ENCODE measurements around the gene WDFY2.

WDFY2 gene

DNA sequence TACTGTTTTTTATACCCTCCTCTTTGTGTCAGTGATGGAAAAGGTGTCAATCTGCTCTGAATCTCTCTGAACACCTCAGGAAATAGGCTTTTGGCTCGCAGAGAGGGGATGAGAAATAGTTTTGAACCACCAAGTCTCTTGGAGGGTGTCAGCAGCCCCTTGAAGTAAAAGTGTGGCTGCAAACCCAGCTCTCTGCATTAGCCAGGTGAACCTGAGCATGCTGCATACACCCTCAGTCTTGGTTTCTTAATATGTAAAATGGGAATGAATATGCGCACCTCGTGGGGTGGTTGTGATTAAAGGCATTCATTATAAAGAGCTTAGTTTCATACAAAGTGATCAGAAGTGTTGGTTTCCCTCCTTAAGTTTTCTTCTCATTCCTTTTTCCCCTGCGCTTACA is 221.1 kb downstream of the WDFY2 start:
- peak overlapping the region; percentile 97 for H3K4me3 Mint-ChIP-seq
- H3K9me3 Mint-ChIP-seq (ENCODE audit: low read depth), result no peaks in the 10 kb centered on the region
- H3K27me3 Mint-ChIP-seq, result no peaks in the 10 kb centered on the region
- H3K4me1 Mint-ChIP-seq (ENCODE audit: low read depth), result peaks cover 55% of the 10 kb centered on the region
- H3K36me3 Mint-ChIP-seq, result peaks cover 7% of the 10 kb centered on the region
- peak overlapping the region; percentile 99 for H3K27ac Mint-ChIP-seq

DNA sequence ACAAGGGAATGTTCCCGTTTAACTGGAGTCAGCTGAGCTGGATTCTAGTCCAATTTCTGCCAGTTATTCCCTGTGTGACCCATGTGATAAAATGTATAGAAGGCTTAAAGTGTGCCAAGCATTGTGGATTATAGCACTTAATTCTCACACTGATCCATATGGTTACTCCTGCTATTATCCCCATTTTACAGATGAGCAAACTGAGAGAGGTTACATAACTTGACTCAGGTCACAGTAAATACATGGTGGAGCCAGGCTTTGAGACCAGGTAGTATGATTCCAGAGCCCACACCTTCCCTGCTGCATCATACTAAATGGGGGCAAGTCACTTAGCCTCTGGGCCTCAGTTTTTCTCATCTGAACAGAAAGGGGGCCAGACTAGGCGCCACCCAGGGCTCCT is 221.7 kb downstream of the WDFY2 start:
- Mint-ChIP-seq H3K27ac (peak overlapping the region; percentile 99), H3K27me3 (no peaks in the 10 kb centered on the region), H3K9me3 (ENCODE audit: low read depth) (no peaks in the 10 kb centered on the region), H3K4me1 (ENCODE audit: low read depth) (peaks cover 53% of the 10 kb centered on the region), H3K4me3 (peak overlapping the region; percentile 97), H3K36me3 (peaks cover 7% of the 10 kb centered on the region)

DNA sequence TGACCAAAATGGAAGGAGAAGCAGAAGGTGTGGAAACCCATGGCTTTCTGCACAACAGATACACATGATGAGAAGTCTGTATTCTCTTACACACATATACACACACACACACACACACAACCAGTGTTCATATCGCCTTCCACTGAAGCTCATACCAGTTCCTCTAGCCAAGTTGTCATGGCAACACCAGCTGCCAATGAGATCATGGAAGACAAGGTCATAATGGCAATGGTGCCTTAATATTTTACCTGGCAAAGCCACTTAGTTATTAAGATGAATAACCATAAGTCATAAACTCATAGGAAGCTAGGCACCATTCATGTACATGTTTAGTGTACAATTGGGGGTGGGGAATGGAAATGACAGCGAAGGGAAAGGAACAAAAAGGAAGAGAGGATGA is 222.3 kb downstream of the WDFY2 start:
- H3K36me3 Mint-ChIP-seq, result peaks cover 7% of the 10 kb centered on the region
- H3K4me3 Mint-ChIP-seq, result peak overlapping the region; percentile 30
- no peaks in the 10 kb centered on the region for H3K9me3 Mint-ChIP-seq (ENCODE audit: low read depth)
- H3K27ac Mint-ChIP-seq, result peak overlapping the region; percentile 99
- H3K4me1 Mint-ChIP-seq (ENCODE audit: low read depth), result peaks cover 53% of the 10 kb centered on the region
- H3K27me3 Mint-ChIP-seq, result no peaks in the 10 kb centered on the region

DNA sequence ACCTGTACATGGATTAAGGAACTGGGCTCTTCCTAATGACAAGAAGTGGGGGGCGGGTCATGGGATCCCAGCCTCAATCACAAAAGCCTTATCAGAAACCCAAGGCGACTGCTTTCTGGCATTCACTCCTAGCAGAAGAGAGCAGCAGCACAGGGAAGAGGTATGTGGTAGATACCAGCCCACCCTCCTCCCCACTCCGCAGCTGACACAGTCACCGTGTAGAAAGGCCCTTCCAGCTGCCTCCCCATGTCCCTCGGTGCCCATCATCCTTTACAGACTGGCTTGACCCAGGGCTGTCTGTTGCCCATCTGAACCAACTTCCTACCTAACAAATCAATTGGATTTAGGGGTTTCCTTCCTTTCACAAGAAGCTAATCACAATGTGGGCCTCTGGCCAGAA is 222.8 kb downstream of the WDFY2 start:
- Mint-ChIP-seq H3K9me3 (ENCODE audit: low read depth) (no peaks in the 10 kb centered on the region), H3K36me3 (peaks cover 7% of the 10 kb centered on the region), H3K27me3 (no peaks in the 10 kb centered on the region), H3K4me1 (ENCODE audit: low read depth) (peaks cover 54% of the 10 kb centered on the region), H3K4me3 (no peak overlapping the region), H3K27ac (peak overlapping the region; percentile 99)

DNA sequence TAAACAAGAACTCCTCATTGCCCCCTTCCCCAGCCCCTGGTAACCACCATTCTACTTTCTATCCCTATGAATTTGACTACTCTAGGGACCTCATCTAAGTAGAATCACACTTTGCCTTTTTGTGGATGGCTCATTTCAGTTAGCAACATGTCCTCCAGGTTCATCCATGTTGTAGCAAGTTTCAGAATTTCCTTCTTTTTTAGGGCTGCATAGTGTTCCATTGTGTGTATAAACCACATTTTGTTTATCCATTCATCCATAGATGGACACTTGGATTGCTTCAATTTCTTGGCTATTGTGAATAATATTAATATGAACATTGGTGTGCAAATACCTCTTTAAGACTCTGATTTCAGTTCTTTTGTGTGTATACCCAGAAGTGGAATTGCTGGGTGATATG is 224.5 kb downstream of the WDFY2 start:
- H3K9me3 Mint-ChIP-seq (ENCODE audit: low read depth), result no peaks in the 10 kb centered on the region
- peaks cover 7% of the 10 kb centered on the region for H3K36me3 Mint-ChIP-seq
- H3K27ac Mint-ChIP-seq, result peak overlapping the region; percentile 66
- H3K4me1 Mint-ChIP-seq (ENCODE audit: low read depth), result peaks cover 51% of the 10 kb centered on the region
- no peak overlapping the region for H3K4me3 Mint-ChIP-seq
- no peaks in the 10 kb centered on the region for H3K27me3 Mint-ChIP-seq

DNA sequence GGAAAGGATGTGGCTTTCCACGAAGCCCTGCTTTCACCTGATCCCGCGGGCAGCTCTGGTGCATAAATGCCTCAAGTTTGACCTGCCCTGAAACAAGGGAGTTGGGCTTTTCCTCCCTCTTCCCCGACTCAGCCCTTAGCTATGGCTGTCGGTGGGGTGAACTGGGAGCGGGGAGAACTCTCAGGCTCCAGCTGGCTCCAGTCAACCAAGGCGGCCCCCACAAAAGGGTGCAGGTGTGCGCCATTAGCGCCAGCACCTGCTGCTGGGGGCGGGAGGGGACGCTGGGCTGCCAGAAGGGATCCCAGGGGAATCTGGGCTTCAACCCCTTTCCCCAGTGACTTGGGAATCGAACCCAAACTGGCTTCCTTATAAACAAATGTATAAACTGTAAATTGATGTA is 226.8 kb downstream of the WDFY2 start:
- Mint-ChIP-seq H3K9me3 (ENCODE audit: low read depth) (no peaks in the 10 kb centered on the region), H3K27ac (peak overlapping the region; percentile 79), H3K4me1 (ENCODE audit: low read depth) (peaks cover 55% of the 10 kb centered on the region), H3K4me3 (no peak overlapping the region), H3K27me3 (no peaks in the 10 kb centered on the region), H3K36me3 (peaks cover 7% of the 10 kb centered on the region)

DNA sequence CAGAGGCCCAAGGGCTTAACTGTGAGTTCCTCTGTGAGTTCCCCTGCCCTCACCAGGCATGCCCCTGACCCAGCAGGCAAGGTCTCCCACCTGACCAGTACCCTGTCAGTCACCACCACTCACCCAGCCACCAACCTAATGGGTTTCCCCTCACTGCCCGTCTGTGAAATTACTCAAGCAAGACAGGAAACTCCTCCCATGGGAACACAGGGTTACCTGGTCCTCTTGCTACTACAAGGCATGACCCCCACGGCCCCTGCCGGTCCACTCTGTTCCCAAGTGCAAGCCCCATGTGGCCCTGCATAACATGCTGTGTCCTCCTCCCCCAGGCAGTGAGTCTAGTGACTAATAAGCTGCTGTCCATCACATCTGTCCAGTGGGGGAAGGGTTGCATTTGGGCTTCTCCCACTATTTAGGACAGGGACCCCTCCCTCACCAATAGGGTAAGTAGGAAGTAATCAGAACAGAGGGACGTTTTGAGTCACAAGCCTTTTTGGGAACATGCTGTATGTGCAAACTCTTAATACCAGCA is 227.7 kb downstream of the WDFY2 start:
- H3K27me3 Mint-ChIP-seq, result no peaks in the 10 kb centered on the region
- no peak overlapping the region for H3K4me3 Mint-ChIP-seq
- peaks cover 56% of the 10 kb centered on the region for H3K4me1 Mint-ChIP-seq (ENCODE audit: low read depth)
- H3K36me3 Mint-ChIP-seq, result peaks cover 7% of the 10 kb centered on the region
- peak overlapping the region; percentile 79 for H3K27ac Mint-ChIP-seq
- no peaks in the 10 kb centered on the region for H3K9me3 Mint-ChIP-seq (ENCODE audit: low read depth)

DNA sequence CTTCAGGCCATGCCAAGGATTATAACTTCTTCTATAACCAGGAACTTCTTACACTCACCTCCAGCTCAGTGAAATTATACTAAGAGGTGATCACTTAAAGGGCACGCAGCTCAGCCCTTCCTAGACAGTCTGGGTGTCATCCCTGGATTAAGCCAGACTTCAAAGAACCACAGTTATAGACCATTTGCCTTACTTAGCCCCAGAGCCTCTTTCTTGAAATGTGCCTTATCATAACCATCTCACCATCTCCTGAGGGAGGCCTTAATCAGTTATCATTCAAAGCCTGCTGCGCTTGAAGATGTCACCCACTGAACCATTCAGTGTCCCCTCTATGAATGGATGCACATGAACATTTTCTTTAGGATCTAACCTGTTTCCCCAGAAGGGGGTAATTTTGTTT is 229.8 kb downstream of the WDFY2 start:
- Mint-ChIP-seq H3K27me3 (no peaks in the 10 kb centered on the region), H3K4me1 (ENCODE audit: low read depth) (peaks cover 72% of the 10 kb centered on the region), H3K36me3 (peaks cover 3% of the 10 kb centered on the region), H3K27ac (peak overlapping the region; percentile 100), H3K9me3 (ENCODE audit: low read depth) (no peaks in the 10 kb centered on the region), H3K4me3 (no peak overlapping the region)

DNA sequence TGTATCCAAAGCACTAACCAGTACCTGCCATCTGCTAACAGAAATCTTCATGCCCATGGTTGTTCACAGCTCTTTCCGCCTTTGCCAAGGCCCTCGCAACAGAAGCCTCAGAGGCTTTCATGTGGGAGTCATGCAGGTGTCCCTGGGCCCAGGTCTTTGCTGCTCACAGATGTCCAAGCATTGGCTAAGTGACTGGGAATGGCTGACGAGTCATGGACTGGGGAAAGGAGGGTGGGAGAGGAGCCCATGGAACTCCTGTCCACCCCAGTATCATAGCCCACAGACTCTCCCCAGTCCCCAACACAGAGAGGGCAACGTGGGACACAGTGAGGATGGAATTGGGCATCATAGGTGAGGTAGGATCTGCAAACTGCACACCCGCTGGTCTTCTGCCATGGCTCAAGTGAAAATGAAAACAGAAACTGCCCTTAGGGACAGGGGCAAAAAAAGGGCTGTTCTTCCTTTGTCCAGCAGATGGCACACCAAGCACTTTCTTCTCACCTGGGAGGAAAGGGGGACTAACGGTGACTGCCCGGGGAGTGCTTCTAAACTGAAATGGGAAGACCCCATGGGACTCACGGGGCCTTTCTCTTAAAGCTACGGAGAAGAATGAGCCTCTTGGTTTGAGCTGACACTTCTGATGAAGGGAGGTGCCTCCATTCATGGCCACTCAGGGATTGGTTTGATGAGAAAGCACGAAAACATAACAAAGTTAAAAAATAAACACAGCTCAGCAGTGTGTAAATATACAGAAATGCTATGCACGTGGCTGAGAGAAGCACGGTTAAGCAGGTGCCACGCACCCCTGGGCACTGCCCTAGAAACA is 230.8 kb downstream of the WDFY2 start:
- no peaks in the 10 kb centered on the region for H3K27me3 Mint-ChIP-seq
- no peaks in the 10 kb centered on the region for H3K9me3 Mint-ChIP-seq (ENCODE audit: low read depth)
- H3K4me3 Mint-ChIP-seq, result peak overlapping the region; percentile 71
- H3K4me1 Mint-ChIP-seq (ENCODE audit: low read depth), result peaks cover 81% of the 10 kb centered on the region
- no peaks in the 10 kb centered on the region for H3K36me3 Mint-ChIP-seq
- H3K27ac Mint-ChIP-seq, result peak overlapping the region; percentile 100

DNA sequence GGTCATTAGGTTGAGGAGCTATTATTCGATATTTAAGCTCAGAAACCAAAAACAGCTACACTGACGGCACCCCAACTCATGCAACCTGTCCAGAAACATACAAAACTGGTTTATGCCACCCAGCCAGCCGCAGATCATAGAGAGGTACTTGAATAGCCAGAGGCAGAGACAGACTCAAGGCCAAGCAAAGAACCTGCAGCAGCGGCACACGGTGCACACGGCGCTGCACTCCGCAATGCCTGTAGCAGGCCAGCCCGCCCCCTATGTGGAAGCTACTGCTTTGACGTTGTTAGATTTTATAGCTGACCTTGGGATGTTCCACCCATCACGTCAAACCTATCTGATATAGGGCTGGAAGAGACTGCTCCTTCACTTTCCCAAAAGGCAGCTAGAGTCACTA is 231.6 kb downstream of the WDFY2 start:
- H3K27me3 Mint-ChIP-seq, result no peaks in the 10 kb centered on the region
- no peaks in the 10 kb centered on the region for H3K9me3 Mint-ChIP-seq (ENCODE audit: low read depth)
- peak overlapping the region; percentile 71 for H3K4me3 Mint-ChIP-seq
- H3K36me3 Mint-ChIP-seq, result no peaks in the 10 kb centered on the region
- peak overlapping the region; percentile 100 for H3K27ac Mint-ChIP-seq
- H3K4me1 Mint-ChIP-seq (ENCODE audit: low read depth), result peaks cover 88% of the 10 kb centered on the region

DNA sequence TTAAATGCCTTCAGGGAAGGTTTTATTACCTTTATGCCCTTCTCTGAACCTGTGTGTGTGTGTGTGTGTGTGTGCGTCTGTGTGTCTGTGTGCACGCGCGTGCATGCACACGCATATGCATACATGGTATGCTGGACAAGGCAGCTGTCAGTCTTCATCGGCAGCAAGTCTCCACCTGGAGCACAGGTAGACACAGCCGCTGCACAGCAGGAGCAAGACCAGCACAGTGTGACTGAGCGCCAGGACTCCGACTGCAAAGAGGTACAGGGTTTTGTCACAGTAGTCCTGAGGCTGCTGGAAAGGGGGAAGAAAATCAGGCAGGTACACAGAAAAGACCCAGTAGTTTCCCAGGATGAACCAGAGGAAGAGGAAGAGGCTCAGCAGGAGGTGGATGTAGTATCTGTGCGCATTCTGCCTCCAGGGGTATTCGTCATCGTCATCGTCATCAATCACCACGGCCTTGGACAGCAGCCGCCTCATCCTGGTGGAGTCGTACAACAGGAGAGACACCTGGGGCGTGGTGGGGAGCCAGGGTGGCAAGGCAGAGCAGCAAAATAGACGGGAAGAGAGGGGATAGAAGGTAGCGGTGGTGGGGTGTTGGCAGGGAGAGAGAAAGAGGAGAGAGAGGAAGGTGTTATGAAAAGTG is 232.5 kb downstream of the WDFY2 start:
- Mint-ChIP-seq H3K9me3 (ENCODE audit: low read depth) (no peaks in the 10 kb centered on the region), H3K4me3 (no peak overlapping the region), H3K4me1 (ENCODE audit: low read depth) (peaks cover 92% of the 10 kb centered on the region), H3K27me3 (no peaks in the 10 kb centered on the region), H3K36me3 (no peaks in the 10 kb centered on the region), H3K27ac (peak overlapping the region; percentile 100)
